HG02938 (cell line): ENCODE results near the gene TP53I13.

Source experiments
- ATAC-seq: cut with Tn5 transposase; IDR thresholded peaks from one replicate; pipeline ENCODE4 v1.9.1; 2021; ENCODE audit warnings: mild to moderate bottlenecking, moderate library complexity; ENCODE audit not compliant: unreplicated experiment

Gene TP53I13

GRCh38 chr17:29566473-29567303 lies 1.8 kb upstream of the TP53I13 start, which contains the start of gene ABHD15:
Gene ABHD15 (minus strand): TSS chr17:29567037. CDS start chr17:29566966, 71 bp downstream.
- no peak for ATAC-seq

- ATAC-seq, result no peak
Measured at GRCh38 chr17:29567304-29567553, 1.3 kb upstream of the TP53I13 start.

GRCh38 chr17:29567554-29568330 lies 759 bp upstream of the TP53I13 start:
- ATAC-seq, result no peak

- ATAC-seq, result no peak
Measured at GRCh38 chr17:29569245-29569950, 897 bp downstream of the TP53I13 start.

GRCh38 chr17:29570521-29570920 lies 2.0 kb downstream of the TP53I13 start:
- ATAC-seq, result no peak

GRCh38 chr17:29571486-29571882 lies 3.0 kb downstream of the TP53I13 start:
- ATAC-seq, result no peak

- no peak for ATAC-seq
Measured at GRCh38 chr17:29571883-29572681, 3.6 kb downstream of the TP53I13 start.

GRCh38 chr17:29572691-29573557 lies 4.4 kb downstream of the TP53I13 start:
- ATAC-seq, result no peak

- ATAC-seq, result no peak
Measured at GRCh38 chr17:29573558-29573869, 5.0 kb downstream of the TP53I13 start.

GRCh38 chr17:29573871-29574731 lies 5.6 kb downstream of the TP53I13 start:
- no peak for ATAC-seq

- ATAC-seq, result no peak
Measured at GRCh38 chr17:29574732-29575510, 6.4 kb downstream of the TP53I13 start.

GRCh38 chr17:29575511-29576213 lies 7.2 kb downstream of the TP53I13 start:
- no peak for ATAC-seq

GRCh38 chr17:29576214-29577000 lies 7.9 kb downstream of the TP53I13 start:
- ATAC-seq, result no peak

GRCh38 chr17:29577001-29577370 lies 8.5 kb downstream of the TP53I13 start:
- ATAC-seq, result no peak

- ATAC-seq, result no peak
Measured at GRCh38 chr17:29577385-29578211, 9.1 kb downstream of the TP53I13 start.
